Chondrocyte (in vitro differentiated cells): ENCODE results near the gene ATP1A3. TPM values are rescaled to one million over a fixed set of nuclear protein-coding genes. Genes with fewer than 3 reads are reported as not detected.

Experiments
- DNase-seq: peaks from one replicate; pipeline ENCODE4 v3.0.0; 2021; ENCODE audit warnings: mixed read lengths, low spot score
- H3K27ac Mint-ChIP-seq: one replicate; pipeline ENCODE4 v1.8.0; 2021; ENCODE audit warnings: mild to moderate bottlenecking, moderate library complexity, mixed read lengths; ENCODE audit not compliant: unreplicated experiment
- H3K27me3 Mint-ChIP-seq: 2 replicates; pipeline ENCODE4 v1.8.0; 2021; ENCODE audit warnings: low read depth, mixed read lengths
- H3K36me3 Mint-ChIP-seq: 2 replicates; pipeline ENCODE4 v1.8.0; 2021; ENCODE audit warnings: low read depth, mixed read lengths
- H3K4me1 Mint-ChIP-seq: 2 replicates; pipeline ENCODE4 v1.8.0; 2021; ENCODE audit warnings: low read depth, mild to moderate bottlenecking, mixed read lengths
- H3K4me3 Mint-ChIP-seq: one replicate; pipeline ENCODE4 v1.8.0; 2021; ENCODE audit warnings: mild to moderate bottlenecking, moderate library complexity, mixed read lengths; ENCODE audit not compliant: unreplicated experiment
- H3K9me3 Mint-ChIP-seq: 2 replicates; pipeline ENCODE4 v1.8.0; 2021; ENCODE audit warnings: low read depth, mixed read lengths
- total RNA-seq: library from RNA; stranded (reverse); gene quantifications from 3 replicates; pipeline ENCODE4 v1.2.1, GENCODE V29; 2021
- TF ChIP-seq, protein P1 (sequence below): fragments of 200-600 bp; sonication (generic); IDR thresholded peaks from 2 replicates; pipeline ENCODE4 v1.5.0; 2021; ENCODE audit warnings: antibody characterized with exemption, mild to moderate bottlenecking, moderate library complexity

The ATP1A3 gene
- total RNA-seq, 1 donor from 2014 or later, result 0.85 TPM

GRCh38 chr19:42028304-42029216 lies 34.5 kb upstream of the ATP1A3 start:
- Mint-ChIP-seq H3K9me3 (no peaks in the 10 kb centered on the region), H3K4me3 (no peak overlapping the region), H3K4me1 (peaks cover 24% of the 10 kb centered on the region), H3K27me3 (peaks cover 20% of the 10 kb centered on the region), H3K27ac (no peak overlapping the region), H3K36me3 (no peaks in the 10 kb centered on the region)
- DNase-seq, result no peak
- TF ChIP-seq, protein P1, sequence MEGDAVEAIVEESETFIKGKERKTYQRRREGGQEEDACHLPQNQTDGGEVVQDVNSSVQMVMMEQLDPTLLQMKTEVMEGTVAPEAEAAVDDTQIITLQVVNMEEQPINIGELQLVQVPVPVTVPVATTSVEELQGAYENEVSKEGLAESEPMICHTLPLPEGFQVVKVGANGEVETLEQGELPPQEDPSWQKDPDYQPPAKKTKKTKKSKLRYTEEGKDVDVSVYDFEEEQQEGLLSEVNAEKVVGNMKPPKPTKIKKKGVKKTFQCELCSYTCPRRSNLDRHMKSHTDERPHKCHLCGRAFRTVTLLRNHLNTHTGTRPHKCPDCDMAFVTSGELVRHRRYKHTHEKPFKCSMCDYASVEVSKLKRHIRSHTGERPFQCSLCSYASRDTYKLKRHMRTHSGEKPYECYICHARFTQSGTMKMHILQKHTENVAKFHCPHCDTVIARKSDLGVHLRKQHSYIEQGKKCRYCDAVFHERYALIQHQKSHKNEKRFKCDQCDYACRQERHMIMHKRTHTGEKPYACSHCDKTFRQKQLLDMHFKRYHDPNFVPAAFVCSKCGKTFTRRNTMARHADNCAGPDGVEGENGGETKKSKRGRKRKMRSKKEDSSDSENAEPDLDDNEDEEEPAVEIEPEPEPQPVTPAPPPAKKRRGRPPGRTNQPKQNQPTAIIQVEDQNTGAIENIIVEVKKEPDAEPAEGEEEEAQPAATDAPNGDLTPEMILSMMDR, result peak; percentile 67

GRCh38 chr19:42024622-42025111 lies 30.6 kb upstream of the ATP1A3 start:
- peaks cover 21% of the 10 kb centered on the region for H3K4me1 Mint-ChIP-seq
- no peaks in the 10 kb centered on the region for H3K9me3 Mint-ChIP-seq
- H3K27ac Mint-ChIP-seq, result peak overlapping the region; percentile 87
- DNase-seq, result no peak
- H3K27me3 Mint-ChIP-seq, result peaks cover 15% of the 10 kb centered on the region
- TF ChIP-seq, protein P1, result no peak
- peak overlapping the region; percentile 11 for H3K4me3 Mint-ChIP-seq
- H3K36me3 Mint-ChIP-seq, result no peaks in the 10 kb centered on the region

GRCh38 chr19:42023943-42024260 lies 29.9 kb upstream of the ATP1A3 start:
- Mint-ChIP-seq H3K27ac (no peak overlapping the region), H3K9me3 (peaks cover 4% of the 10 kb centered on the region), H3K27me3 (peaks cover 13% of the 10 kb centered on the region), H3K4me1 (peaks cover 27% of the 10 kb centered on the region), H3K36me3 (no peaks in the 10 kb centered on the region), H3K4me3 (no peak overlapping the region)
- DNase-seq, result no peak
- TF ChIP-seq, protein P1, result no peak

GRCh38 chr19:42023121-42023942 lies 29.3 kb upstream of the ATP1A3 start:
- H3K27me3 Mint-ChIP-seq, result peaks cover 9% of the 10 kb centered on the region
- peaks cover 30% of the 10 kb centered on the region for H3K4me1 Mint-ChIP-seq
- H3K9me3 Mint-ChIP-seq, result peaks cover 4% of the 10 kb centered on the region
- no peaks in the 10 kb centered on the region for H3K36me3 Mint-ChIP-seq
- no peak overlapping the region for H3K4me3 Mint-ChIP-seq
- H3K27ac Mint-ChIP-seq, result peak overlapping the region; percentile 51
- DNase-seq, result no peak
- TF ChIP-seq, protein P1, result peak; percentile 67

- Mint-ChIP-seq H3K9me3 (peaks cover 4% of the 10 kb centered on the region), H3K36me3 (no peaks in the 10 kb centered on the region), H3K4me3 (no peak overlapping the region), H3K27me3 (peaks cover 9% of the 10 kb centered on the region), H3K27ac (peak overlapping the region; percentile 51), H3K4me1 (peaks cover 30% of the 10 kb centered on the region)
- TF ChIP-seq, protein P1, result no peak
- no peak for DNase-seq
Observed at GRCh38 chr19:42022616-42023015, 28.6 kb upstream of the ATP1A3 start.
